Measurements from ENCODE around the gene MARCO.
A peak's percentile ranks its signal among the peaks of the same experiment; 100 is the strongest.

Gene MARCO

GRCh38 chr2:118973542-118973951 is 31.6 kb downstream of the MARCO start:
- Mint-ChIP-seq H3K4me1 (ENCODE audit: low read depth) (peaks cover 72% of the 10 kb centered on the region), H3K27me3 (peaks cover 3% of the 10 kb centered on the region), H3K27ac (peak overlapping the region; percentile 90), H3K36me3 (ENCODE audit: low read depth) (peaks cover 37% of the 10 kb centered on the region), H3K9me3 (peaks cover 16% of the 10 kb centered on the region), H3K4me3 (no peak overlapping the region)
- intact Hi-C loops (cut with micrococcal nuclease), result loop anchor here (5.0 kb wide), 1 partner anchor 36 kb away; no protein-coding TSS in a partner anchor

GRCh38 chr2:118974103-118974993 is 32.4 kb downstream of the MARCO start:
- Mint-ChIP-seq H3K36me3 (ENCODE audit: low read depth) (peaks cover 37% of the 10 kb centered on the region), H3K4me1 (ENCODE audit: low read depth) (peaks cover 71% of the 10 kb centered on the region), H3K27me3 (peaks cover 3% of the 10 kb centered on the region), H3K27ac (peak overlapping the region; percentile 90), H3K4me3 (no peak overlapping the region), H3K9me3 (peaks cover 16% of the 10 kb centered on the region)
- intact Hi-C loops (cut with micrococcal nuclease), result loop anchor here (5.0 kb wide), 1 partner anchor 37 kb away; no protein-coding TSS in a partner anchor

DNA sequence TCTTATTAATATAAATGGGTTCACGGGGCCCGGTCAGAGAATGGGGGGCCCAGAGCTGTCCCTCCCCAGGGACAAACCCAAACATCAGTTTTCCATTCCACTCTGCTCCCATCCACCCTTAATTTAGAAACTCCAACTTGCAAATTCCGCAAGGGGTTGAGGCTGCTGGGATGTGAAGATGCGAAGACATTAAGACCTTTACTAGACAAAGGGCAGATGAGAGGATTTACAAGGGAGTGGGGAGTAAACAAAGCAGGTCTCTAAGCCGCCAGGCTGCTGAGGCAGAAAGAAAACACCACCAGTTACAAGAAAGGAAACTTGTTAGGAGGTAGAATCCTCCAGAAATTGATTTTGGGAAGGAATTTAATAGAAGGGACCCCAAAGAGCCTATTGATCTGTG is 33.1 kb downstream of the MARCO start:
- Mint-ChIP-seq H3K27me3 (peaks cover 3% of the 10 kb centered on the region), H3K27ac (peak overlapping the region; percentile 90), H3K4me1 (ENCODE audit: low read depth) (peaks cover 71% of the 10 kb centered on the region), H3K9me3 (peaks cover 16% of the 10 kb centered on the region), H3K4me3 (no peak overlapping the region), H3K36me3 (ENCODE audit: low read depth) (peaks cover 37% of the 10 kb centered on the region)
- intact Hi-C loops (cut with micrococcal nuclease), result no loop called here

GRCh38 chr2:118978064-118978463 is 36.1 kb downstream of the MARCO start:
- peaks cover 40% of the 10 kb centered on the region for H3K36me3 Mint-ChIP-seq (ENCODE audit: low read depth)
- H3K27ac Mint-ChIP-seq, result no peak overlapping the region
- peaks cover 65% of the 10 kb centered on the region for H3K4me1 Mint-ChIP-seq (ENCODE audit: low read depth)
- H3K4me3 Mint-ChIP-seq, result no peak overlapping the region
- H3K27me3 Mint-ChIP-seq, result peaks cover 11% of the 10 kb centered on the region
- H3K9me3 Mint-ChIP-seq, result peaks cover 16% of the 10 kb centered on the region
- intact Hi-C loops (cut with micrococcal nuclease), result no loop called here

DNA sequence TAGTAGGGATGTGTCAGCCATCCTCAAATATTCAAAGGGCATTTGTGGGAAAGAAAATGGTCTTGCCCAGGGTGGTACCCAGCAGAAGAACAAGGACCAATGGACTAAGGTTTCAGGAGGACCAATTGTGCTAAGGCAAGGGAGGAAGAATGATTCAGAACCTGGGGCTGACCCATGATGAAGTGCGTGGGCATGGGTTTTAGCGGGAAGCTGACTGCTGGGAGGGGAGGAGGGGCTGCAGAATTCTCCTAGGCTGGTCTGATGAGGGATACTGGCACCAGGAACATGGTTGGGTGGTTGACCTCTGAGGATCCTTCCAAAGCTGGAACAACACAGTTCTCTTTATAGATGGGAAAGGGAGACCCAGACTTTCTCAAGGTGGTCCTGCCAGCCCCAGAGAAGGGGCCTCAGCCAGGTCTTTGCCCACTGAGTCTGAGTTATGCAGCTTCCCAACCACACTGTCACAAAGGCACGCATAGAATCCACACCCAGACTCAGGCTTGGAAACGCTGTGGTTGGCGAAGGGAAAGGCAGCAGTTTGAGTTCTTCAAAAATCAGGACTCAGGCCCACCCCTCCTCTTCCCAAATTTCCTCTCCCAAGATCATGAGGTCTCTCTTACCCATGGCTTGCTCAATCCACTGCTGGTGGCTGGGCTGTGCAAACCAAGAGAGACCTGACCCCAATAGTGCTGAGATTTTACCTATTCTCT is 37.3 kb downstream of the MARCO start:
- Mint-ChIP-seq H3K27me3 (peaks cover 17% of the 10 kb centered on the region), H3K4me1 (ENCODE audit: low read depth) (peaks cover 52% of the 10 kb centered on the region)
- intact Hi-C loops (cut with micrococcal nuclease), result no loop called here

GRCh38 chr2:118980022-118980421 is 38.0 kb downstream of the MARCO start:
- Mint-ChIP-seq H3K4me3 (no peak overlapping the region), H3K27me3 (peaks cover 17% of the 10 kb centered on the region), H3K36me3 (ENCODE audit: low read depth) (peaks cover 40% of the 10 kb centered on the region), H3K27ac (no peak overlapping the region), H3K9me3 (peaks cover 16% of the 10 kb centered on the region), H3K4me1 (ENCODE audit: low read depth) (peaks cover 56% of the 10 kb centered on the region)
- intact Hi-C loops (cut with micrococcal nuclease), result loop anchor here (10.0 kb wide), 1 partner anchor 65 kb away; no protein-coding TSS in a partner anchor

More for the DNA sequence above, 37.3 kb downstream of the MARCO start:
- H3K4me3 Mint-ChIP-seq, result no peak overlapping the region
- peaks cover 16% of the 10 kb centered on the region for H3K9me3 Mint-ChIP-seq
- H3K27ac Mint-ChIP-seq, result no peak overlapping the region
- H3K36me3 Mint-ChIP-seq (ENCODE audit: low read depth), result peaks cover 40% of the 10 kb centered on the region

DNA sequence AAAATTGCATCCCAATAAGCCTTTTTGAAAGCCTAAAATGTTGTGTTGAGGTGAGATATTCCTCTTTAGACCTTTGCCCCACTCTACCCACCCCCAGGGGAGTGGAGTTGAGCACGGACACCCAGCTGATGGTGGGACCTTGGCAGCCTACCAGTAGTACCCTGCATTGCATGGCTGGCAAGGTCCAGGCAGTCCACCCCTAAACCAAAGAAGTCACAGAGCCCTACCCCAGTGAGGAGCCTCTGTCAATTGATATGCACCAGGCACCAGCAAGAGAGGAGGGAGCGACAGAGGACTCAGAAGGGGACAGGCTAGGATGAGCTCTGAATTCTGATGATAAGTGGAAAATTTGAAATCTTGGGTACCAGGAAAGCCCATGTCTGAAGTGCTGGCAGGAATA is 38.6 kb downstream of the MARCO start:
- Mint-ChIP-seq H3K4me3 (no peak overlapping the region), H3K4me1 (ENCODE audit: low read depth) (peaks cover 62% of the 10 kb centered on the region), H3K27me3 (peaks cover 17% of the 10 kb centered on the region), H3K27ac (peak overlapping the region; percentile 35), H3K36me3 (ENCODE audit: low read depth) (peaks cover 35% of the 10 kb centered on the region), H3K9me3 (peaks cover 16% of the 10 kb centered on the region)
- intact Hi-C loops (cut with micrococcal nuclease), result loop anchor here (10.0 kb wide), 1 partner anchor 66 kb away; no protein-coding TSS in a partner anchor

DNA sequence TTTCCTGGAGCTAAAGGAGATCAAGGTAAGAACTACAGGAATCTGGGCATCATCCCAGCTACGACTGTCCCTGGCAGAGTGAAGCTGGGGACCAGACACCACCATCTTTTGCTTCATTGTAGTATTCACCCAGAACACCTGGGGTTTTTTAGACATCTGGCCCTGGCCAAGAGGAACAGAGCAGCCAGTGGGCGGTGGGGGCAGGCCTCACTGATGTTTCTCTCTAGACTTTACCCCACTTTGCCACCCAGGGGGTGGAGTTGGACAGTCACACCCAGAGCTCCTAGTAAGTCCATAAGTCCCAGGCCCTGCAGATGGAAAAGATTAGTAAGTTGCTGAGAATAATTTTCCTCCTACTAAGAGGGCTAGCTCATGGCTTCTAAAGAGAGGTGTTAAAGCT is 39.6 kb downstream of the MARCO start:
- Mint-ChIP-seq H3K36me3 (ENCODE audit: low read depth) (peaks cover 24% of the 10 kb centered on the region), H3K27ac (peak overlapping the region; percentile 35), H3K4me1 (ENCODE audit: low read depth) (peaks cover 72% of the 10 kb centered on the region), H3K9me3 (peaks cover 9% of the 10 kb centered on the region), H3K27me3 (peaks cover 17% of the 10 kb centered on the region), H3K4me3 (no peak overlapping the region)
- intact Hi-C loops (cut with micrococcal nuclease), result loop anchor here (10.0 kb wide), 1 partner anchor 67 kb away; no protein-coding TSS in a partner anchor

GRCh38 chr2:118982039-118982438 is 40.0 kb downstream of the MARCO start:
- peaks cover 20% of the 10 kb centered on the region for H3K36me3 Mint-ChIP-seq (ENCODE audit: low read depth)
- H3K4me3 Mint-ChIP-seq, result no peak overlapping the region
- H3K27me3 Mint-ChIP-seq, result peaks cover 17% of the 10 kb centered on the region
- H3K4me1 Mint-ChIP-seq (ENCODE audit: low read depth), result peaks cover 74% of the 10 kb centered on the region
- H3K27ac Mint-ChIP-seq, result peak overlapping the region; percentile 35
- H3K9me3 Mint-ChIP-seq, result peaks cover 5% of the 10 kb centered on the region
- intact Hi-C loops (cut with micrococcal nuclease), result loop anchor here (10.0 kb wide), 1 partner anchor 67 kb away; no protein-coding TSS in a partner anchor

DNA sequence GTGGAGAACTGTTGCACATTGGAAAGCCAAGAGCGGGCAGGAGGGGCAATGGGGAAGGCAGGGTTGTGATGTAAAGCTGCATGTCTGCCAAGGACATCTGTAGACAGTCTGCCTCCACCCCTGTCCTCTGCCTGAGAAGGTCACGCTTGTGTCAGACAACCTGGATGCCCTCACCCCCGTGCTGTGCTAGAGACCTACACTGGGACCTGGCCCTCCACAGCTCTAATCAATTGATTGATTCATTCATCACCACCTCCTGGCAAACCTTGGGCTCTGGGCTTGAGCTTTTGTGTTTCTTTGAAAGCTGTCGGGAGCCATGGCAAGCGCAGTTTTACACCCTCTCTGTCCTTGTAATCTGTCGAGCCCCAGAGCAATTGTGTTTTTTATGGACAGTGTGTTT is 41.1 kb downstream of the MARCO start:
- Mint-ChIP-seq H3K36me3 (ENCODE audit: low read depth) (peaks cover 9% of the 10 kb centered on the region), H3K27ac (no peak overlapping the region), H3K27me3 (peaks cover 18% of the 10 kb centered on the region), H3K9me3 (no peaks in the 10 kb centered on the region), H3K4me3 (no peak overlapping the region), H3K4me1 (ENCODE audit: low read depth) (peaks cover 74% of the 10 kb centered on the region)
- intact Hi-C loops (cut with micrococcal nuclease), result loop anchor here (10.0 kb wide), 1 partner anchor 68 kb away; no protein-coding TSS in a partner anchor

- peaks cover 18% of the 10 kb centered on the region for H3K27me3 Mint-ChIP-seq
- no peak overlapping the region for H3K27ac Mint-ChIP-seq
- intact Hi-C loops (cut with micrococcal nuclease), result loop anchor here (10.0 kb wide), 1 partner anchor 69 kb away; no protein-coding TSS in a partner anchor
- peaks cover 73% of the 10 kb centered on the region for H3K4me1 Mint-ChIP-seq (ENCODE audit: low read depth)
- peaks cover 8% of the 10 kb centered on the region for H3K36me3 Mint-ChIP-seq (ENCODE audit: low read depth)
- no peaks in the 10 kb centered on the region for H3K9me3 Mint-ChIP-seq
- no peak overlapping the region for H3K4me3 Mint-ChIP-seq
These were observed 41.9 kb downstream of the MARCO start for GRCh38 chr2:118983915-118984314.

DNA sequence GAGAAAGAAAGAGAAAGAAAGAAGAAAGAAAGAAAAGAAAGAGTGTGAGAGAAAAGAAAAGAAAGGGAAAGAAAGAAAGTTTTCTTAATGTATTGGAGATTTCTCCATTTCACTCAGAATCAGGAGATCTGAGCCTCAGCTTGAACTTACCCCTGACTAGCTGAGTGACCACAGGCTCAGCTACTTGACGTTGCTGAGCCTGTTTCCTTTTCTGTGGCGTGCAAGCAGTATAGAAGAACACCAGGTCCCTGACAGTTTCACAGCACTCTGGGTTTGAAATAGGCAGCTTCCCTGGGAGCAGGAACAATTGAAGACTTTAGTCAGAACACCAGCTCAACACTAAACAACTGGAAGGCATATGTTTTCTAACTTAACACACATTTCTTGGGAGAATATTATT is 44.7 kb downstream of the MARCO start:
- Mint-ChIP-seq H3K9me3 (no peaks in the 10 kb centered on the region), H3K27ac (peak overlapping the region; percentile 44), H3K4me3 (no peak overlapping the region), H3K27me3 (peaks cover 12% of the 10 kb centered on the region), H3K36me3 (ENCODE audit: low read depth) (peaks cover 4% of the 10 kb centered on the region), H3K4me1 (ENCODE audit: low read depth) (peaks cover 51% of the 10 kb centered on the region)
- intact Hi-C loops (cut with micrococcal nuclease), result loop anchor here (10.0 kb wide), 1 partner anchor 72 kb away; no protein-coding TSS in a partner anchor

- no peaks in the 10 kb centered on the region for H3K9me3 Mint-ChIP-seq
- H3K4me1 Mint-ChIP-seq (ENCODE audit: low read depth), result peaks cover 55% of the 10 kb centered on the region
- peaks cover 19% of the 10 kb centered on the region for H3K27me3 Mint-ChIP-seq
- H3K27ac Mint-ChIP-seq, result no peak overlapping the region
- peaks cover 4% of the 10 kb centered on the region for H3K36me3 Mint-ChIP-seq (ENCODE audit: low read depth)
- intact Hi-C loops (cut with micrococcal nuclease), result loop anchor here (10.0 kb wide), 1 partner anchor 73 kb away; no protein-coding TSS in a partner anchor
- no peak overlapping the region for H3K4me3 Mint-ChIP-seq
These were observed 45.9 kb downstream of the MARCO start for GRCh38 chr2:118987886-118988285.

Data from dendritic cell treated with granulocyte-macrophage colony-stimulating factor and Interleukin-4, amounts not matched to agents 40 ng/mL and 50 ng/mL, for 4 days (primary cell).